Activated naive CD4-positive, alpha-beta T cell (primary cell): ENCODE measurements around the gene CA11.
A peak's percentile ranks its signal among the peaks of the same experiment; 100 is the strongest.
"Not testable (repeated sequence)": the region's sequence is repeated elsewhere in the genome, so short reads cannot be mapped to it uniquely, and the experiment has no call there.

Source experiments
- DNase-seq, 4 experiments: peaks; one replicate each; lab custom pipeline; 2025; lab: John Stamatoyannopoulos, UW

The CA11 gene

GRCh38 chr19:48646001-48646721, at the start of gene CA11:
Gene CA11 (minus strand): TSS chr19:48646187. CDS start chr19:48645632, 555 bp downstream.
- DNase-seq: peak; percentile 73 to 88 (median 82)

- not testable (repeated sequence) for DNase-seq
These were observed 47.6 kb upstream of the CA11 start for GRCh38 chr19:48693629-48694028.

- DNase-seq: no peak
These were observed 43.5 kb upstream of the CA11 start for GRCh38 chr19:48689449-48689848.

- no peak for DNase-seq
These were observed 41.8 kb upstream of the CA11 start for GRCh38 chr19:48687776-48688175.

GRCh38 chr19:48686637-48687036, 40.6 kb upstream of the CA11 start:
- not testable (repeated sequence) for DNase-seq

GRCh38 chr19:48686088-48686487, 40.1 kb upstream of the CA11 start:
- DNase-seq: no peak

GRCh38 chr19:48685583-48685982, 39.6 kb upstream of the CA11 start:
- no peak for DNase-seq

- DNase-seq: peak in 1 of 4 experiments; percentile 18
These were observed 37.4 kb upstream of the CA11 start for GRCh38 chr19:48683349-48683748.

- no peak for DNase-seq
These were observed 35.1 kb upstream of the CA11 start for GRCh38 chr19:48681127-48681470.

GRCh38 chr19:48680436-48681126, 34.6 kb upstream of the CA11 start:
- DNase-seq: no peak

- DNase-seq: not testable (repeated sequence)
These were observed 34.0 kb upstream of the CA11 start for GRCh38 chr19:48680006-48680405.

GRCh38 chr19:48678201-48678600, 32.2 kb upstream of the CA11 start:
- DNase-seq: no peak

- DNase-seq: no peak
These were observed 30.9 kb upstream of the CA11 start for GRCh38 chr19:48676887-48677286.

- no peak for DNase-seq
These were observed 30.5 kb upstream of the CA11 start for GRCh38 chr19:48676487-48676886.

GRCh38 chr19:48674921-48675824, 29.2 kb upstream of the CA11 start:
- peak; percentile 10 to 62 (median 38) for DNase-seq

- no peak for DNase-seq
These were observed 28.3 kb upstream of the CA11 start for GRCh38 chr19:48674216-48674809.

- DNase-seq: no peak
These were observed 27.6 kb upstream of the CA11 start for GRCh38 chr19:48673436-48674100.

GRCh38 chr19:48672994-48673393, 27.0 kb upstream of the CA11 start, which contains the start of gene NTN5:
Gene NTN5 (minus strand): TSS chr19:48673017. CDS start chr19:48670986, 2,031 bp downstream.
- no peak for DNase-seq

GRCh38 chr19:48671446-48671995, 25.5 kb upstream of the CA11 start:
- DNase-seq: no peak

GRCh38 chr19:48670699-48671445, 24.9 kb upstream of the CA11 start:
- no peak for DNase-seq
